SK-N-SH treated with all-trans-retinoic acid at 6 μM for 48 hours (cell line): ENCODE measurements around the gene SHISA2.

Experiments
- ATAC-seq: fragments of 200-7000 bp; cut with Tn5 transposase; 3 replicates; pipeline ENCODE4 v1.9.1; 2020; ENCODE audit warnings: mild to moderate bottlenecking, moderate library complexity
- ARNTL ChIP-seq: fragments of 450-650 bp; formaldehyde crosslinking; IDR thresholded peaks from 2 replicates; pipeline ENCODE4 v1.5.0; 2020; ENCODE audit warnings: low read depth, mild to moderate bottlenecking, moderate library complexity, borderline replicate concordance
- BACH2 ChIP-seq: fragments of 250-450 bp; sonication (Bioruptor Pico); IDR thresholded peaks from 2 replicates; pipeline ENCODE4 v1.9.0; 2021; ENCODE audit warnings: mild to moderate bottlenecking, borderline replicate concordance
- CSDC2 ChIP-seq: fragments of 250-450 bp; sonication (Bioruptor Pico); IDR thresholded peaks from 2 replicates; pipeline ENCODE4 v1.5.0; 2020; ENCODE audit warnings: mild to moderate bottlenecking, moderate library complexity
- CSRNP3 ChIP-seq: fragments of 250-450 bp; sonication (Bioruptor Pico); IDR thresholded peaks from 2 replicates; pipeline ENCODE4 v1.5.1; 2021; ENCODE audit warnings: mild to moderate bottlenecking, moderate library complexity
- GLIS3 ChIP-seq: fragments of 250-450 bp; sonication (Bioruptor Pico); IDR thresholded peaks from 2 replicates; pipeline ENCODE4 v1.5.0; 2020; ENCODE audit warnings: mild to moderate bottlenecking, moderate library complexity
- ISL1 ChIP-seq: fragments of 250-450 bp; sonication (Bioruptor Pico); IDR thresholded peaks from 2 replicates; pipeline ENCODE4 v2.1.2; 2022; ENCODE audit warnings: mild to moderate bottlenecking, moderate library complexity
- OSR1 ChIP-seq: fragments of 250-450 bp; sonication (Bioruptor Pico); IDR thresholded peaks from 2 replicates; pipeline ENCODE4 v1.8.0; 2022; ENCODE audit warnings: moderate library complexity, mild to moderate bottlenecking, inconsistent platforms
- PATZ1 ChIP-seq: fragments of 250-450 bp; sonication (Bioruptor Pico); IDR thresholded peaks from 2 replicates; pipeline ENCODE4 v1.8.0; 2020; ENCODE audit warnings: mild to moderate bottlenecking, moderate library complexity, borderline replicate concordance
- POU6F1 ChIP-seq: fragments of 250-450 bp; sonication (Bioruptor Pico); IDR thresholded peaks from 2 replicates; pipeline ENCODE4 v1.8.0; 2021; ENCODE audit warnings: low read depth, mild to moderate bottlenecking, moderate library complexity, borderline replicate concordance
- PPARA ChIP-seq: fragments of 250-450 bp; sonication (Bioruptor Pico); IDR thresholded peaks from 2 replicates; pipeline ENCODE4 v1.5.0; 2020; ENCODE audit warnings: mild to moderate bottlenecking, borderline replicate concordance
- TCF4 ChIP-seq: fragments of 250-450 bp; sonication (Bioruptor Pico); IDR thresholded peaks from 2 replicates; pipeline ENCODE4 v1.8.0; 2021; ENCODE audit warnings: mild to moderate bottlenecking, moderate library complexity, borderline replicate concordance
- TOX ChIP-seq: fragments of 250-450 bp; sonication (Bioruptor Pico); IDR thresholded peaks from 2 replicates; pipeline ENCODE4 v1.8.0; 2021; ENCODE audit warnings: mild to moderate bottlenecking, moderate library complexity, borderline replicate concordance
- ZC3H10 ChIP-seq: fragments of 250-450 bp; sonication (Bioruptor Pico); IDR thresholded peaks from 2 replicates; pipeline ENCODE4 v1.5.1; 2021; ENCODE audit warnings: mild to moderate bottlenecking, moderate library complexity
- ZFP3 ChIP-seq: fragments of 250-450 bp; sonication (Bioruptor Pico); IDR thresholded peaks from 2 replicates; pipeline ENCODE4 v1.5.0; 2020; ENCODE audit warnings: mild to moderate bottlenecking, moderate library complexity
- ZNF70 ChIP-seq: fragments of 450-650 bp; formaldehyde crosslinking; IDR thresholded peaks from 2 replicates; pipeline ENCODE4 v1.5.0; 2020; ENCODE audit warnings: mild to moderate bottlenecking, moderate library complexity
- ZNF8 ChIP-seq: fragments of 450-650 bp; formaldehyde crosslinking; IDR thresholded peaks from 2 replicates; pipeline ENCODE4 v1.5.0; 2020; ENCODE audit warnings: mild to moderate bottlenecking, moderate library complexity
- TF ChIP-seq, protein P1 (sequence below): fragments of 250-450 bp; sonication (Bioruptor Pico); IDR thresholded peaks from 2 replicates; pipeline ENCODE4 v1.5.1; 2020; ENCODE audit warnings: low read depth, mild to moderate bottlenecking, moderate library complexity
- TF ChIP-seq, protein P2 (sequence below): fragments of 250-450 bp; sonication (Bioruptor Pico); IDR thresholded peaks from 2 replicates; pipeline ENCODE4 v1.5.0; 2020; ENCODE audit warnings: mild to moderate bottlenecking, moderate library complexity

Gene SHISA2

GRCh38 chr13:26046639-26047038 lies 5.2 kb downstream of the SHISA2 start:
- TF ChIP-seq PATZ1 (CRISPR knock-in tag): no peak
- TF ChIP-seq GLIS3 (CRISPR knock-in tag): no peak
- TF ChIP-seq ZC3H10 (CRISPR knock-in tag): no peak
- TF ChIP-seq ISL1 (CRISPR knock-in tag): no peak
- no peak for TF ChIP-seq ZNF70 (CRISPR knock-in tag)
- TF ChIP-seq ZFP3: no peak
- TF ChIP-seq CSRNP3 (CRISPR knock-in tag): no peak
- TF ChIP-seq, protein P1, sequence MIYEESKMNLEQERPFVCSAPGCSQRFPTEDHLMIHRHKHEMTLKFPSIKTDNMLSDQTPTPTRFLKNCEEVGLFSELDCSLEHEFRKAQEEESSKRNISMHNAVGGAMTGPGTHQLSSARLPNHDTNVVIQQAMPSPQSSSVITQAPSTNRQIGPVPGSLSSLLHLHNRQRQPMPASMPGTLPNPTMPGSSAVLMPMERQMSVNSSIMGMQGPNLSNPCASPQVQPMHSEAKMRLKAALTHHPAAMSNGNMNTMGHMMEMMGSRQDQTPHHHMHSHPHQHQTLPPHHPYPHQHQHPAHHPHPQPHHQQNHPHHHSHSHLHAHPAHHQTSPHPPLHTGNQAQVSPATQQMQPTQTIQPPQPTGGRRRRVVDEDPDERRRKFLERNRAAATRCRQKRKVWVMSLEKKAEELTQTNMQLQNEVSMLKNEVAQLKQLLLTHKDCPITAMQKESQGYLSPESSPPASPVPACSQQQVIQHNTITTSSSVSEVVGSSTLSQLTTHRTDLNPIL (CRISPR knock-in tag): no peak
- no peak for TF ChIP-seq TCF4 (CRISPR knock-in tag)
- TF ChIP-seq, protein P2, sequence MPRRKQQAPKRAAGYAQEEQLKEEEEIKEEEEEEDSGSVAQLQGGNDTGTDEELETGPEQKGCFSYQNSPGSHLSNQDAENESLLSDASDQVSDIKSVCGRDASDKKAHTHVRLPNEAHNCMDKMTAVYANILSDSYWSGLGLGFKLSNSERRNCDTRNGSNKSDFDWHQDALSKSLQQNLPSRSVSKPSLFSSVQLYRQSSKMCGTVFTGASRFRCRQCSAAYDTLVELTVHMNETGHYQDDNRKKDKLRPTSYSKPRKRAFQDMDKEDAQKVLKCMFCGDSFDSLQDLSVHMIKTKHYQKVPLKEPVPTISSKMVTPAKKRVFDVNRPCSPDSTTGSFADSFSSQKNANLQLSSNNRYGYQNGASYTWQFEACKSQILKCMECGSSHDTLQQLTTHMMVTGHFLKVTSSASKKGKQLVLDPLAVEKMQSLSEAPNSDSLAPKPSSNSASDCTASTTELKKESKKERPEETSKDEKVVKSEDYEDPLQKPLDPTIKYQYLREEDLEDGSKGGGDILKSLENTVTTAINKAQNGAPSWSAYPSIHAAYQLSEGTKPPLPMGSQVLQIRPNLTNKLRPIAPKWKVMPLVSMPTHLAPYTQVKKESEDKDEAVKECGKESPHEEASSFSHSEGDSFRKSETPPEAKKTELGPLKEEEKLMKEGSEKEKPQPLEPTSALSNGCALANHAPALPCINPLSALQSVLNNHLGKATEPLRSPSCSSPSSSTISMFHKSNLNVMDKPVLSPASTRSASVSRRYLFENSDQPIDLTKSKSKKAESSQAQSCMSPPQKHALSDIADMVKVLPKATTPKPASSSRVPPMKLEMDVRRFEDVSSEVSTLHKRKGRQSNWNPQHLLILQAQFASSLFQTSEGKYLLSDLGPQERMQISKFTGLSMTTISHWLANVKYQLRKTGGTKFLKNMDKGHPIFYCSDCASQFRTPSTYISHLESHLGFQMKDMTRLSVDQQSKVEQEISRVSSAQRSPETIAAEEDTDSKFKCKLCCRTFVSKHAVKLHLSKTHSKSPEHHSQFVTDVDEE (CRISPR knock-in tag): no peak
- ATAC-seq: no peak

DNA sequence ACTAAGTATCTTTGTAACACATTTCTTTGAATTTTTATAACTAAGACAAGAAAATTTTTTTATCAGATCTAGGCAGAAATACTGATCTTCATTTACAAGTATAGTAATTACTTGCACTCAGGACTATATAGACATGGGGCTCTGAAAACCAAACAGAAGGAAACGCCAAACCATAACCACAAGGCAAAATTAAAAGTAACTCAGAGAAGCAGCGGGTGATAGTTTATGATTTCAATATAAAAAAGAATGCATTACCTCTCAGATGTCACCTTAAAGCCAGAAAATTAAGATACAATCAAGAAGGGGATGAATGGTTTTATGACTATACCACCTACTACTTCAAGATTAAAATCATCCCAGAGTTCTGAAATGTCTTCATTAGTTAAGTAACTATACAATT lies 6.7 kb downstream of the SHISA2 start:
- no peak for ATAC-seq
- TF ChIP-seq ZC3H10 (CRISPR knock-in tag) (no peak), BACH2 (CRISPR knock-in tag) (no peak), ZFP3 (no peak), POU6F1 (CRISPR knock-in tag) (no peak), TCF4 (CRISPR knock-in tag) (no peak), ZNF8 (no peak), CSDC2 (CRISPR knock-in tag) (no peak)
- TF ChIP-seq, protein P2 (CRISPR knock-in tag): no peak

GRCh38 chr13:26042785-26043184 lies 9.0 kb downstream of the SHISA2 start:
- TF ChIP-seq TOX (CRISPR knock-in tag): no peak
- TF ChIP-seq POU6F1 (CRISPR knock-in tag): no peak
- no peak for TF ChIP-seq ARNTL (CRISPR knock-in tag)
- no peak for TF ChIP-seq OSR1 (CRISPR knock-in tag)
- TF ChIP-seq, protein P1 (CRISPR knock-in tag): no peak
- no peak for TF ChIP-seq PPARA
- no peak for ATAC-seq
